ENCODE measurements around the gene RPS6KA2. TPM values are rescaled to one million over a fixed set of nuclear protein-coding genes. Genes with fewer than 3 reads are reported as not detected.

RPS6KA2 gene
- total RNA-seq, 1 donor from 2014 or later: 33.7 TPM

GRCh38 chr6:166471797-166472260, 155.2 kb downstream of the RPS6KA2 start:
- Mint-ChIP-seq H3K9me3 (no peaks in the 10 kb centered on the region), H3K4me3 (no peak overlapping the region), H3K4me1 (no peaks in the 10 kb centered on the region), H3K27me3 (ENCODE audit: low read depth) (no peaks in the 10 kb centered on the region), H3K27ac (ENCODE audit: unreplicated experiment) (no peak overlapping the region), H3K36me3 (ENCODE audit: low read depth) (peaks cover 3% of the 10 kb centered on the region)
- TF ChIP-seq, protein P1, sequence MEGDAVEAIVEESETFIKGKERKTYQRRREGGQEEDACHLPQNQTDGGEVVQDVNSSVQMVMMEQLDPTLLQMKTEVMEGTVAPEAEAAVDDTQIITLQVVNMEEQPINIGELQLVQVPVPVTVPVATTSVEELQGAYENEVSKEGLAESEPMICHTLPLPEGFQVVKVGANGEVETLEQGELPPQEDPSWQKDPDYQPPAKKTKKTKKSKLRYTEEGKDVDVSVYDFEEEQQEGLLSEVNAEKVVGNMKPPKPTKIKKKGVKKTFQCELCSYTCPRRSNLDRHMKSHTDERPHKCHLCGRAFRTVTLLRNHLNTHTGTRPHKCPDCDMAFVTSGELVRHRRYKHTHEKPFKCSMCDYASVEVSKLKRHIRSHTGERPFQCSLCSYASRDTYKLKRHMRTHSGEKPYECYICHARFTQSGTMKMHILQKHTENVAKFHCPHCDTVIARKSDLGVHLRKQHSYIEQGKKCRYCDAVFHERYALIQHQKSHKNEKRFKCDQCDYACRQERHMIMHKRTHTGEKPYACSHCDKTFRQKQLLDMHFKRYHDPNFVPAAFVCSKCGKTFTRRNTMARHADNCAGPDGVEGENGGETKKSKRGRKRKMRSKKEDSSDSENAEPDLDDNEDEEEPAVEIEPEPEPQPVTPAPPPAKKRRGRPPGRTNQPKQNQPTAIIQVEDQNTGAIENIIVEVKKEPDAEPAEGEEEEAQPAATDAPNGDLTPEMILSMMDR (conservative IDR thresholded peaks at IDR 0.05): no peak
- no peak for DNase-seq (ENCODE audit: low read depth, low spot score)

DNA sequence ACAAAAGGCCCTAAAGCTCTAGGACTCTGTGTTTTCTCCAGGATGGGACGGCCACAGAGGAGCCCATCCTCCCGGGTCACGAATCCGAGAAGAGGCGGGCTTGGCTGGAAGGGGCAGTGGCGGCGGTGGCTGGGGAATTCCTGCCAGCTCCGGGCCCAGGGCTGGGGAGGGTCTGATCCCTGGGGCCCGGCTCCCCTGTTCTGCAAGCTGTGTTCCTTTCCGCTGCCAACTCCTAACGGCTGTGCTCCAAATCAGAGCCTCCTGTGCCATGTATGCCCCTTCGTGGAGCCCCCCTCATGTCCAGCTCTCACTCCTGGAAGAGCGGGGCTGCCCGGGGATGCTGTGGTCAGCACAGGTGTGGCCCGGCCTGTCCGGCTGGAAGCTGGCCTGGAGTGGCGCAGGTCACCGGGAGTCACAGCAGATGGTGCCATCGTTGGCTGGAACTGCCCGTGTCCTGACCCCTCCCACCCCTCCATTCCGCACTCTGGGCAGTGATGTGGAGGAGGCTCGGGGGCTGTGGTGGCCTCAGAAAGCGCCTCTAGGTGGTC, 156.1 kb downstream of the RPS6KA2 start:
- Mint-ChIP-seq H3K4me3 (no peak overlapping the region), H3K36me3 (ENCODE audit: low read depth) (peaks cover 6% of the 10 kb centered on the region), H3K27ac (ENCODE audit: unreplicated experiment) (no peak overlapping the region), H3K4me1 (no peaks in the 10 kb centered on the region), H3K27me3 (ENCODE audit: low read depth) (no peaks in the 10 kb centered on the region), H3K9me3 (no peaks in the 10 kb centered on the region)
- TF ChIP-seq, protein P1 (conservative IDR thresholded peaks at IDR 0.05): no peak
- no peak for DNase-seq (ENCODE audit: low read depth, low spot score)

DNA sequence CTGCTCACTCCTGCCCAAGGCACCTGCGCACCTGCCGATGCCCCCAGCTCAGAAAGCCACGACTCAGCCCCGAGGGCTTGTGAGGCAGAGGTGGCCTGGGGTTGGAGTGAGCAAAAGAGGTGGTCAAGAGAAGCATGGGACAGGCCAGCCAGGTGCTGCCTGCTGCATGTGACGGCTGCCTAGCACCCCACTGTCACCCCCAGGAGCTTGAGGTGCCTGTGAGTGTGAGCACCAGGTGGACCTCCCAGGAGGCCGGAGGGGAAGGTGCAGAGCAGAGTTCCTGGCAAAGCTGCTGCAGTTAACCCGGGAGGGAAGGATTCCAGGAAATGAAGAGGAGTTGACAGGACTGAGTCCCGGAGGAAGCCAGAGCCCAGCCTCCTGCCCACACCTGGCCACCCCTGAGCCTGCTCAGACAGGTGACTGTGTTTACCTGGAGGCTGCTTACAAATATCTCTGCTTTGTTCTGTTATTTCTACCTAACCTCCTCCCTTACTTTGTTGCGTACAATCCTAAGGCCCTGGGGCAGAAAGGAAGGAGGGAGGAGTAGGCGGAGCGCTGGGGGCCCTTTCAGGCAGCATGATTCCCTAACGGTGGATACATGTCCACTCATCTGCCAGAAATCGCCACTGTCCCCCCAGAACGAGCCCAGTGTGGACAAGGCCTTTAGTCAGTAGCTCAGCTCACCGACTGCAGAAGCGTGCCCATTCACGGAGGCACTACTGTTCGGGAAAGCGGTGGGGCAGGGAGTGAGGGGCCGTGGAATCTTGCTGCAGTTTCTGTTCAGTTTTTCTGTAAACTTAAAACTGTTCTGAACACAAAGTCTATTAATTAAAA, 156.8 kb downstream of the RPS6KA2 start:
- Mint-ChIP-seq H3K27me3 (ENCODE audit: low read depth) (no peaks in the 10 kb centered on the region), H3K36me3 (ENCODE audit: low read depth) (peaks cover 10% of the 10 kb centered on the region), H3K4me1 (no peaks in the 10 kb centered on the region), H3K27ac (ENCODE audit: unreplicated experiment) (no peak overlapping the region), H3K9me3 (no peaks in the 10 kb centered on the region), H3K4me3 (no peak overlapping the region)
- TF ChIP-seq, protein P1 (conservative IDR thresholded peaks at IDR 0.05): no peak
- no peak for DNase-seq (ENCODE audit: low read depth, low spot score)

DNA sequence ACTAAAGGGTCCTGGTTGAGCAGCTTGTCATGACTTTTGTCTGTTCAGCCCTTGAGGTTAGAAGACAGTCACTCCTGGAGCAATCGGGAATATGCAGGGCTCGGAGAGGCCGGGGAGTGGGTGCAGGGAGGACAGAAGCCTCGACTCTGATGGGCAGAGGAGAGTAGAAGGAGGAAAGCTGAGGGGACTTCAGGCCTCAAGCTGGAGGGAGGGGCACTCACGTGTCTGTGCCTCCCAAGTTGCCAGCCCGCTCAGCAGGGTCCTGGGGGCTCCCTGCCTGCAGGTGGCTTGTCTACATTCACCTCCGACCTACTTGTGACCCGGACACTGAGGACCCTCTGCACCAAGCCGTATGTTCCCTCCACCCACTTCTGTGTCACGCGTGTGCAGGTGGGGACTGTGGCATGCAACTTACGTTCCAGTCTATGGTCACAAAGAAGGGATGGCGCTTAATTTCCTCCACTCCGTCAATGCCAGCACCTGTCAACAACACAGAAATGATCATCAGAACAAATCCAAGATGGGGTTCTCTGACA, 157.6 kb downstream of the RPS6KA2 start:
- H3K9me3 Mint-ChIP-seq: no peaks in the 10 kb centered on the region
- peaks cover 10% of the 10 kb centered on the region for H3K36me3 Mint-ChIP-seq (ENCODE audit: low read depth)
- H3K4me1 Mint-ChIP-seq: no peaks in the 10 kb centered on the region
- TF ChIP-seq, protein P1 (conservative IDR thresholded peaks at IDR 0.05): no peak
- DNase-seq (ENCODE audit: low read depth, low spot score): no peak
- H3K4me3 Mint-ChIP-seq: no peak overlapping the region
- H3K27ac Mint-ChIP-seq (ENCODE audit: unreplicated experiment): no peak overlapping the region
- no peaks in the 10 kb centered on the region for H3K27me3 Mint-ChIP-seq (ENCODE audit: low read depth)

GRCh38 chr6:166467436-166468000, 159.5 kb downstream of the RPS6KA2 start:
- Mint-ChIP-seq H3K4me1 (no peaks in the 10 kb centered on the region), H3K4me3 (no peak overlapping the region), H3K27me3 (ENCODE audit: low read depth) (no peaks in the 10 kb centered on the region), H3K9me3 (no peaks in the 10 kb centered on the region), H3K36me3 (ENCODE audit: low read depth) (peaks cover 10% of the 10 kb centered on the region), H3K27ac (ENCODE audit: unreplicated experiment) (no peak overlapping the region)
- TF ChIP-seq, protein P1 (conservative IDR thresholded peaks at IDR 0.05): no peak
- DNase-seq (ENCODE audit: low read depth, low spot score): no peak

Data from neural crest cell (in vitro differentiated cells).